ENCODE measurements around the gene KCTD11.
A peak's percentile ranks its signal among the peaks of the same experiment; 100 is the strongest.

KCTD11 gene

GRCh38 chr17:7355573-7355972 lies 3.6 kb downstream of the KCTD11 start:
- Histone ChIP-seq H3K36me3 (ENCODE audit: insufficient read depth, low read length) (no peaks in the 10 kb centered on the region), H4K20me1 (ENCODE audit: insufficient read depth, low read length) (no peaks in the 10 kb centered on the region), H3K27me3 (ENCODE audit: insufficient read depth, low read length) (peaks cover 5% of the 10 kb centered on the region; the same call in 1 of the 2 replicates), H3K9me3 (ENCODE audit: low read length) (no peaks in the 10 kb centered on the region), H3K4me3 (ENCODE audit: low read depth, low read length, poor library complexity, severe bottlenecking) (no peak overlapping the region), H3F3A (ENCODE audit: insufficient read depth, low read length) (no peaks in the 10 kb centered on the region), H3K27ac (ENCODE audit: low read depth, low read length, poor library complexity, severe bottlenecking) (no peak overlapping the region), H3K4me2 (ENCODE audit: low read length) (no peak overlapping the region), H2AFZ (ENCODE audit: low read length) (no peak overlapping the region), H3K9me2 (ENCODE audit: low read depth, low read length) (no peaks in the 10 kb centered on the region), H3K79me2 (ENCODE audit: insufficient read depth, low read length) (no peaks in the 10 kb centered on the region), H3K9ac (ENCODE audit: low read length) (no peak overlapping the region), H3K4me1 (ENCODE audit: insufficient read depth, low read length, severe bottlenecking) (peaks cover 24% of the 10 kb centered on the region)
- TF ChIP-seq CTCF (IDR thresholded peaks at IDR 0.05; ENCODE audit: low read length): no peak
- no peak for TF ChIP-seq EZH2 (IDR thresholded peaks at IDR 0.05; ENCODE audit: borderline replicate concordance, low read length)

- no peaks in the 10 kb centered on the region for H3K9me2 ChIP-seq (ENCODE audit: low read depth, low read length)
- no peak overlapping the region for H3K4me3 ChIP-seq (ENCODE audit: low read depth, low read length, poor library complexity, severe bottlenecking)
- H3F3A ChIP-seq (ENCODE audit: insufficient read depth, low read length): no peaks in the 10 kb centered on the region
- no peak overlapping the region for H3K9ac ChIP-seq (ENCODE audit: low read length)
- no peaks in the 10 kb centered on the region for H3K36me3 ChIP-seq (ENCODE audit: insufficient read depth, low read length)
- peaks cover 5% of the 10 kb centered on the region; the same call in 1 of the 2 replicates for H3K27me3 ChIP-seq (ENCODE audit: insufficient read depth, low read length)
- no peak overlapping the region for H3K4me2 ChIP-seq (ENCODE audit: low read length)
- H4K20me1 ChIP-seq (ENCODE audit: insufficient read depth, low read length): no peaks in the 10 kb centered on the region
- H3K79me2 ChIP-seq (ENCODE audit: insufficient read depth, low read length): no peaks in the 10 kb centered on the region
- peaks cover 18% of the 10 kb centered on the region for H3K4me1 ChIP-seq (ENCODE audit: insufficient read depth, low read length, severe bottlenecking)
- TF ChIP-seq CTCF (IDR thresholded peaks at IDR 0.05; ENCODE audit: low read length) (peak; percentile 89), EZH2 (IDR thresholded peaks at IDR 0.05; ENCODE audit: borderline replicate concordance, low read length) (no peak)
- no peak overlapping the region for H3K27ac ChIP-seq (ENCODE audit: low read depth, low read length, poor library complexity, severe bottlenecking)
- no peaks in the 10 kb centered on the region for H3K9me3 ChIP-seq (ENCODE audit: low read length)
- no peak overlapping the region for H2AFZ ChIP-seq (ENCODE audit: low read length)
Measured at GRCh38 chr17:7356072-7356549, 4.1 kb downstream of the KCTD11 start.

DNA sequence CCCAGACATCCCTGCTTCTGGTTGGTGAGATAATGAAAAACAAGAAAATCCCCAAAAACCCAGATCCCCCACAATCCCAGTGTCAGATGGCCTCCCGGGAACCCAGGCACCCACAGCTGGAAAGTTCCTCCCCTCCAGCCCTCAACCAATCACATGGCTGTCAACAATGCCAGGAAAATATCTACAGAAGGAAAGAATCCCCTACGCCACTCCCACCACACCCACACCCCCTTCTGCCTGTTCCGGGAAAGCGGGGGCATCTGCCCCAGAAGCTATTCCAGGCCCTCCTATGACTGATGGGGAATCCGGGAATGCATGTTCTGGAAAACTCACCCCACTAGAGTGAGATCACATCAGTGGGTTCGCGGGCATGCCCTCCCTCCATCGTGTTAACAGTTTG lies 4.8 kb downstream of the KCTD11 start:
- no peak overlapping the region for H3K4me2 ChIP-seq (ENCODE audit: low read length)

More for the DNA sequence above, 4.8 kb downstream of the KCTD11 start:
- H2AFZ ChIP-seq (ENCODE audit: low read length): no peak overlapping the region
- H3K36me3 ChIP-seq (ENCODE audit: insufficient read depth, low read length): no peaks in the 10 kb centered on the region
- no peak for TF ChIP-seq CTCF (IDR thresholded peaks at IDR 0.05; ENCODE audit: low read length)
- TF ChIP-seq EZH2 (IDR thresholded peaks at IDR 0.05; ENCODE audit: borderline replicate concordance, low read length): no peak
- H4K20me1 ChIP-seq (ENCODE audit: insufficient read depth, low read length): no peaks in the 10 kb centered on the region
- no peak overlapping the region for H3K27ac ChIP-seq (ENCODE audit: low read depth, low read length, poor library complexity, severe bottlenecking)
- H3K9ac ChIP-seq (ENCODE audit: low read length): no peak overlapping the region
- no peaks in the 10 kb centered on the region for H3F3A ChIP-seq (ENCODE audit: insufficient read depth, low read length)
- H3K4me1 ChIP-seq (ENCODE audit: insufficient read depth, low read length, severe bottlenecking): peaks cover 13% of the 10 kb centered on the region
- no peaks in the 10 kb centered on the region for H3K9me2 ChIP-seq (ENCODE audit: low read depth, low read length)
- H3K79me2 ChIP-seq (ENCODE audit: insufficient read depth, low read length): no peaks in the 10 kb centered on the region
- no peak overlapping the region for H3K4me3 ChIP-seq (ENCODE audit: low read depth, low read length, poor library complexity, severe bottlenecking)
- no peaks in the 10 kb centered on the region for H3K9me3 ChIP-seq (ENCODE audit: low read length)
- peaks cover 5% of the 10 kb centered on the region; the same call in 1 of the 2 replicates for H3K27me3 ChIP-seq (ENCODE audit: insufficient read depth, low read length)
